Measurements from ENCODE around the gene CHD5. TPM values are rescaled to one million over a fixed set of nuclear protein-coding genes. Genes with fewer than 3 reads are reported as not detected.

Gene CHD5
- total RNA-seq, 1 donor from 2014 or later = 4.9 TPM

- Mint-ChIP-seq H3K4me1 (no peaks in the 10 kb centered on the region), H3K27ac (no peak overlapping the region)
These were observed 43.5 kb downstream of the CHD5 start for GRCh38 chr1:6136516-6137220.

GRCh38 chr1:6134741-6135510 is 45.2 kb downstream of the CHD5 start:
- Mint-ChIP-seq H3K36me3 (no peaks in the 10 kb centered on the region), H3K4me1 (no peaks in the 10 kb centered on the region), H3K4me3 (no peak overlapping the region), H3K27me3 (ENCODE audit: low read depth) (peaks cover 20% of the 10 kb centered on the region), H3K27ac (no peak overlapping the region), H3K9me3 (peaks cover 11% of the 10 kb centered on the region)
- TF ChIP-seq CTCF (IDR thresholded peaks at IDR 0.05; ENCODE audit: unreplicated experiment) = no peak
- DNase-seq (ENCODE audit: low spot score in 2 of 2, unreplicated experiment in 2 of 2) = no peak

More at GRCh38 chr1:6136516-6137220, 43.5 kb downstream of the CHD5 start:
- no peak for DNase-seq (ENCODE audit: low spot score in 2 of 2, unreplicated experiment in 2 of 2)
- Mint-ChIP-seq H3K27me3 (ENCODE audit: low read depth) (peaks cover 20% of the 10 kb centered on the region), H3K9me3 (peaks cover 11% of the 10 kb centered on the region), H3K36me3 (no peaks in the 10 kb centered on the region), H3K4me3 (no peak overlapping the region)
- TF ChIP-seq CTCF (IDR thresholded peaks at IDR 0.05; ENCODE audit: unreplicated experiment) = no peak

- H3K4me1 Mint-ChIP-seq = no peaks in the 10 kb centered on the region
- no peak overlapping the region for H3K27ac Mint-ChIP-seq
- H3K27me3 Mint-ChIP-seq (ENCODE audit: low read depth) = peaks cover 24% of the 10 kb centered on the region
- peaks cover 11% of the 10 kb centered on the region for H3K9me3 Mint-ChIP-seq
- H3K36me3 Mint-ChIP-seq = no peaks in the 10 kb centered on the region
- no peak for TF ChIP-seq CTCF (IDR thresholded peaks at IDR 0.05; ENCODE audit: unreplicated experiment)
- DNase-seq (ENCODE audit: low spot score in 2 of 2, unreplicated experiment in 2 of 2) = no peak
- no peak overlapping the region for H3K4me3 Mint-ChIP-seq
These were observed 45.9 kb downstream of the CHD5 start for GRCh38 chr1:6134206-6134605.

GRCh38 chr1:6133146-6133895 is 46.8 kb downstream of the CHD5 start:
- no peak for DNase-seq (ENCODE audit: low spot score in 2 of 2, unreplicated experiment in 2 of 2)
- Mint-ChIP-seq H3K4me1 (no peaks in the 10 kb centered on the region), H3K27me3 (ENCODE audit: low read depth) (peaks cover 26% of the 10 kb centered on the region), H3K27ac (no peak overlapping the region), H3K36me3 (no peaks in the 10 kb centered on the region), H3K4me3 (no peak overlapping the region), H3K9me3 (peaks cover 11% of the 10 kb centered on the region)
- no peak for TF ChIP-seq CTCF (IDR thresholded peaks at IDR 0.05; ENCODE audit: unreplicated experiment)

- Mint-ChIP-seq H3K4me3 (no peak overlapping the region), H3K36me3 (no peaks in the 10 kb centered on the region), H3K4me1 (no peaks in the 10 kb centered on the region), H3K27ac (no peak overlapping the region), H3K27me3 (ENCODE audit: low read depth) (peaks cover 29% of the 10 kb centered on the region), H3K9me3 (peaks cover 11% of the 10 kb centered on the region)
- DNase-seq (ENCODE audit: low spot score in 2 of 2, unreplicated experiment in 2 of 2) = no peak
- no peak for TF ChIP-seq CTCF (IDR thresholded peaks at IDR 0.05; ENCODE audit: unreplicated experiment)
These were observed 48.6 kb downstream of the CHD5 start for GRCh38 chr1:6131561-6131960.

Measured in mesothelial cell of epicardium (in vitro differentiated cells).